HG02571 (cell line): Measurements from ENCODE around the gene EPHA8.

Experiments
- ATAC-seq: cut with Tn5 transposase; IDR thresholded peaks from one replicate; pipeline ENCODE4 v1.9.1; 2021; ENCODE audit warnings: mild to moderate bottlenecking, moderate library complexity; ENCODE audit not compliant: unreplicated experiment

Gene EPHA8

DNA sequence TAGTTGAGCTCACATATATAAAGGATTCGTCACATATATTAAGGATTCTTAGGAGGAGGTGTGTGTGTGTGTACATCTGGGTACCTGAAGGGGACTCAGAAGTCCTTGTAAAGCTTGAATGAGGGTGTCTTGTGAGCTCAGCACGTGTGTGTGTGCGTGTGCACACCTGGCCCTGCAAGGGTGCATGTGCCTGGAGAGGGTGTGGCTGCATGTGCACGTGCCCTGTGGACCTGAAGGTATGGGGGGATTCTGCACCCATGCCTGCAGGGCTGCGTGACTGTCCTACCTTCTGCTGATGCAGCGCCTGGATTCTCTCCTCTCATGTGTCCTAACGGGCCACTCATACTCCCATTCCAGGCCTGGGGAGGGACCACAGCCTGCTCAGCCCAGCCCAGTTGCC, 24.0 kb downstream of the EPHA8 start:
- ATAC-seq: no peak

- no peak for ATAC-seq
Measured at GRCh38 chr1:22588899-22589422, 25.7 kb downstream of the EPHA8 start.

GRCh38 chr1:22591576-22591975, 28.3 kb downstream of the EPHA8 start:
- ATAC-seq: no peak

DNA sequence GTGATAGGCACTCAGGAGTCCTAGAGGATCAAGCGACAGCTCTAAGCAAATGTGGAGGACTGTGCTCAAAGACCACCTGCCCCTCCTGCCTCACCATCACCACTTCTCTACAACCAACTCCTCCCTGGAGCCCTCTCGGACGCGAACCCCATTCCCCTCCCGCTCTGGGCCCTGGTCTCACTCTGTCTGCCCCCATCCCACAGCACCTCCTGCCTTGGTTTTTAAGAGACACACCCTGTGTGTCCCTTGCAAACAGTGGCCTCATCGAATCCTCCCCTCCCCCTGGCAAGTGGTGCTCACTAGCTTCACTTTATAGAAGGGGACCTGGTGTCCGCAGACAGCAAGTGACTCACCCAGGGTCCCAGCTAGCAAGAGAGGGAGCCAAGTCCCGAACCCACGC, 28.8 kb downstream of the EPHA8 start:
- no peak for ATAC-seq

DNA sequence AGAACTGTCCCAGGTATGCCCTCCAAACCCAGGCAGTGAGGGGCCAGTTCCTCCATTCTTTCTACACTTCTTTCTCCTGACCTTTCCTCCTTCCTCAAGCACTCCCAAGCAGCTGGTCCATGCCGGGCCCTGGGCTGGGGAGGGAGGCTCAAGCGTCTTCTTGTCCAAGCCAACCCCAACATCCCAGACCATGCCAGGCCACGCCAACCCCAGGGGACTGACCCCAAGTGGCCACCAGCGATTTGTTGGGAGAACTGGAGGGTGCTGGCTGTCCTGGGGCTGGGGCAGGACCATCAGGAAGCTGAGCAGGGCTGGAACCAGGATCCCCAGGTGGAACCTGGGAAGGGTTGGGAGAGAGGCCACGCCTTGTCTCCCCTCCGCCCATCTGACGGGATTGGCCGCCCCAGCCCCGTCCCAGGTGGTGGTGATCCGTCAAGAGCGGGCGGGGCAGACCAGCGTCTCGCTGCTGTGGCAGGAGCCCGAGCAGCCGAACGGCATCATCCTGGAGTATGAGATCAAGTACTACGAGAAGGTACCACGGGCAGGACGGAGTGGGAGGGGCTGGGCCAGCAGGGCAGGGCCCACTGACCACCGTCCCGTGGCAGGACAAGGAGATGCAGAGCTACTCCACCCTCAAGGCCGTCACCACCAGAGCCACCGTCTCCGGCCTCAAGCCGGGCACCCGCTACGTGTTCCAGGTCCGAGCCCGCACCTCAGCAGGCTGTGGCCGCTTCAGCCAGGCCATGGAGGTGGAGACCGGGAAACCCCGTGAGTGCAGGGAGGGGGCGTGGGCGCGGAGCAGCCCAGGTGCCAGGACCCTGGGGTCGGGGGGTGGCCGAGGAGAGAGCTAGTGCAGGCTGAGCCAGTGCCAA, 29.9 kb downstream of the EPHA8 start:
- no peak for ATAC-seq

GRCh38 chr1:22594396-22594795, 31.1 kb downstream of the EPHA8 start:
- no peak for ATAC-seq

DNA sequence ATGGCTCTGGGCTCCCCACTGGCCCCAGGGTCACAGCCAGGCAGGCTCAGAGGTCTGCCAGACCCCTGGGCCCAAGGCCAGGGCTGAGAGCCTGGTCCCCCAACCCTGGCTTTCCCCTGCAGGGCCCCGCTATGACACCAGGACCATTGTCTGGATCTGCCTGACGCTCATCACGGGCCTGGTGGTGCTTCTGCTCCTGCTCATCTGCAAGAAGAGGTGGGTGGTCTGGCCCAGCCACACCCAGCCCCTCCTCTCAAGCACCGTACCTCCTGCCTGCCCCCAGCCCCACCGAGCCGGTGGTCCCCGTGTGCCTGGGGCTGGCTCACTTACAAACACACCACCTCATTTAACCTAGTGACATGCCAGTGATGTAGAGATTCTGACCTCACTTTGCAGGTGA, 31.8 kb downstream of the EPHA8 start:
- no peak for ATAC-seq

GRCh38 chr1:22597301-22597965, 34.1 kb downstream of the EPHA8 start:
- ATAC-seq: no peak

DNA sequence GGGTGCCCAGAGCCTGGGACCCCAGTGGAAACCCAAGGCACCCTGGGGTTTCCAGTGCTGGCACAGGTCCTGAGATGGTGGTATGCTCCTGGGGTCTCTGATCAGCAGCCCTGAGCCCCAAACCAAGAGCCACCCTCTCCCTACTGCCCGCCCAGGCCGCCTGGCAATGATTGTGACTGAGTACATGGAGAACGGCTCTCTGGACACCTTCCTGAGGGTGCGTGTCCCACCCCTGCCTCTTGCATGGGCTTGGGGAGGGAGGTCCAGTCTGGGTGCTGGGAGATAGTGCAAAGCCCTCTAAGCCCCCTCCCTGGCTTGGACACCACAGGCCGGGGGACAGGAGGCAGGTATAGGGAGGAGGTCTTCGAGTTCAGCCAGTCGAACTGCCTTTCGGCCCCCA, 34.7 kb downstream of the EPHA8 start:
- ATAC-seq: no peak

- no peak for ATAC-seq
Measured at GRCh38 chr1:22598736-22599135, 35.4 kb downstream of the EPHA8 start.

GRCh38 chr1:22600071-22600816, 37.0 kb downstream of the EPHA8 start:
- no peak for ATAC-seq

- ATAC-seq: no peak
Measured at GRCh38 chr1:22600817-22601605, 37.7 kb downstream of the EPHA8 start.

- no peak for ATAC-seq
Measured at GRCh38 chr1:22601610-22602009, 38.3 kb downstream of the EPHA8 start.

DNA sequence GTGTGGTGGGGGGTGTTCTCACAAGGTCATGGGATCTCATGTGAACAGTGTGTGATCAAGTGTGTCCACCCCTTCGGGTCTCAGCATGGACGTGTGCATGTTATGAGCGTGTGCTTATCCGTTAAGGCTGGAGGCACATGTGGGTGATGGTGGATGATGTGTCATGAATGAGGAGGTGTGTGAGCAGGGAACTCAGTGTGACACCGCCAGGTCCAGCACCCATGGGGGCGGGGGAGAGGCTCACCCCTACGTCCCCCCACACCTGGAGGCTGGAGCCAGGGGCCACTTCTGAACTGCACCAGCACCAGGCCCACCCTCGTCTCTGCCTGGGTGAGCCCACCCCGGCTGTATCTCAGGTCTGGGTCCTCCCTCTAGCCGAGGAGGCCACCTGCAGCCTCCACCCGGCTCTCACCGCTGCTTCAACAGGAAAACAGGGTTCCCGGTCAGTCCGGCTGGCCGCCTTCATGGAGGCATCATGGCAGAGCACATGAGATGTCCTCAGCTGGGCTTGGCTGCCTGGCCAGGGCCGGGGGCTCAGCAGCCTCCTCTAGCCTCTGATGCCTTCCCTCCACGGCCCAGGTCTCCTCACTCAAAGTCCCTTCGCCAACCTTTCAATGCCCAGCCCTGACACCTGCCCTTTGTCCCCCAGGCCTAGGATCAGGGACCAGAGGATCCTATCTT, 38.9 kb downstream of the EPHA8 start:
- ATAC-seq: no peak

GRCh38 chr1:22606161-22606560, 42.9 kb downstream of the EPHA8 start:
- no peak for ATAC-seq

DNA sequence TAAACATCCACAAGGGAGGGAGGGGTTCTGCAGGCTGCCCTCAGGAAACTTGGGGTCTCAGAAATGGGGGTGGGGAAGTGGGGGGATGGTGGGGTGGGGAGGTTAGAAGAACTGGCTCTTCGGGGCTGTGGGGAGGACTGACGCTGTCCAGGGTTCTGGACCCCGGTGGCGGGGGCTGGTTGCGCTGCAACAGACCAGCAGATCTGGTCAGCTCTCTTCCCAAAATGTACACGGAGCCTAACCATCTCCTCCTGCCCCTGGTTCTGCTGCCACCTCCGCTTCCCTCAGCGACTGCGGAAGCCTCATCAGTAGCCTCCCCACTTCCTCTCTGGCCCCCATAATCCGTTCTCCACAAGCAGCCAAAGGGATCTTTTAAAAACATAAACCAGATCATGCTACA, 43.9 kb downstream of the EPHA8 start:
- no peak for ATAC-seq

DNA sequence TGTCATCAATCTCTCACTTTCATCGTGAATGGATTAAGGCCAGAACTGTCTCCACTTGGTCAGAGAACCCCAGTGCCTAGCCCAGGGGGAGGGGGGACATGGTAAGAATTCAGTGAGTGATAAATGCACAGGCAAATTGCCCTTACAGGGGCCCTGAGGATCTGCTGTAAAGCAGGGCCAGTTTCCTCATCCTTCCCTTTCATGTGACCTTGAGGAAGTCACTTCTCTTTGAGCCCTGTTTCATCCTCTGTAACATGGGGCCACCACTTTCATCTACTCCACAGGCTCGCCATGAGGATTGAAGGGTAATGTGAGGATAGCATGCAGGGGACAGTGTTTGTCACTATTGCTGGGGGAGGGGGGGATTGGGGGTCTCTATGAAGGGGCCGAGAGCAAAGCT, 45.1 kb downstream of the EPHA8 start:
- ATAC-seq: no peak

DNA sequence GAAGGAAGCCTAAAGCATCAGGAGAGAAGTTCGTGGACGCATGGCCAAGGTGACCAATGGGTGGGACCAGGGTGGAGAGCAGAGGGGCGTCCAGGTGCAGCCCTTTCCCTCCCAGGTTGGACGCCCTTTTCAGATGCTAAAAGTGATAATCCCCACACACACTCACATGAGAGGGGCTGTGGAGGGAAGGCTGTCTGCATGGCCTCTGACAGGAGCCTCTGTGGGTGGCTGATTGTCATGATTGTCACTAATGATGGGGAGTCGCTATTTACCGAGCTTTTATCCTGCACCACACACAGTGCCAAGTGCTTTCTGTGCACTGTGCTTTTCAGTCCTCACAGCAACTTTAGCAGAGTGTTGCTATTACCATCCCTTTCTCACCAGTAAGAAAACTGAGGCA, 46.0 kb downstream of the EPHA8 start:
- ATAC-seq: no peak

DNA sequence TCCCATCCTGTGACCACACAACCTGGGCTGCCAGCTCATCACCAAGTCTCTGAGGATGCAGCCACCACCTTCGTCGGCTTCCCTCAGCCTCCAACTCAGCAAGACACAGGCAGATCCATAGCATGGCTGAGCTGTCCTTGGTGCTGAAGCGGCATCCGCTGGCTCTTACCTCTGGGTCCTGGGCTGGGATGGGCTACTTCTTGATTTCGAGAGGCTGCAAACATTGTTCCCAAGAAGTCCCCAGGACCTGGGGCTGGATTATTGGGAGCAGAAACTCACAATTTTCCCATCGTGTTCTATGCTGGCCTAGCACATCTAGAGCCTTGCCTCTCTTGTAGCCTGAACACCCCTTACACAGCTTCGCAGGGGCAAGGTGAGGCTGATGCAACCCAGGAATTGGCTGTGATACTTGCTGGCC, 48.2 kb downstream of the EPHA8 start:
- no peak for ATAC-seq
